H1 (cell line): ENCODE data around the gene ATP7B. TPM values are rescaled to one million over a fixed set of nuclear protein-coding genes. Genes with fewer than 3 reads are reported as not detected.

Source experiments
- CTCF ChIA-PET: fragments of 300-600 bp; sonication (Branson Sonifier 250); formaldehyde crosslinking; loops from one replicate; lab custom pipeline; 2021; ENCODE audit not compliant: partially characterized antibody; lab: Charles Lee
- POLR2A ChIA-PET: fragments of 300-600 bp; sonication (Branson Sonifier 250); formaldehyde crosslinking; loops from one replicate; lab custom pipeline; 2021; ENCODE audit warnings: inconsistent platforms; ENCODE audit not compliant: partially characterized antibody; lab: Charles Lee
- DNase-seq, 2 experiments: peaks; one replicate each; pipeline versions ENCODE4 v3.0.0 to v3.0.0-alpha.2; 2010 to 2022; ENCODE audit warnings: low spot score in 2 of 2, low read depth in 1 of 2, mixed read lengths in 1 of 2
- FAIRE-seq: peaks from 2 replicates; lab custom pipeline; 2011; peaks lifted over from hg19 to GRCh38; lab: Jason Lieb, UNC
- H2AFZ ChIP-seq: 2 replicates; pipeline ENCODE4 v1.8.1; 2012; ENCODE audit warnings: low read length, inconsistent platforms
- H2AK5ac ChIP-seq: 2 replicates; pipeline ENCODE4 v1.6.1; 2013; ENCODE audit warnings: low read depth, low read length
- H2BK120ac ChIP-seq: replicated peaks from 2 replicates; pipeline ENCODE3; 2013; ENCODE audit warnings: low read depth, low read length, inconsistent platforms
- H2BK12ac ChIP-seq: 2 replicates; pipeline ENCODE4 v1.6.1; 2013; ENCODE audit warnings: low read depth, low read length
- H2BK15ac ChIP-seq: 2 replicates; pipeline ENCODE4 v1.6.1; 2013; ENCODE audit warnings: low read length
- H2BK20ac ChIP-seq: 2 replicates; pipeline ENCODE4 v1.6.1; 2013; ENCODE audit warnings: low read length
- H2BK5ac ChIP-seq: 2 replicates; pipeline ENCODE4 v1.6.1; 2013; ENCODE audit warnings: low read depth, low read length
- H3K14ac ChIP-seq: 2 replicates; pipeline ENCODE4 v1.6.1; 2013; ENCODE audit warnings: inconsistent platforms; ENCODE audit not compliant: insufficient read length
- H3K18ac ChIP-seq: 2 replicates; pipeline ENCODE4 v1.6.1; 2013; ENCODE audit warnings: low read length; ENCODE audit errors: extremely low read depth
- H3K23ac ChIP-seq: 2 replicates; pipeline ENCODE4 v1.6.1; 2013; ENCODE audit warnings: inconsistent platforms; ENCODE audit not compliant: insufficient read length
- H3K23me2 ChIP-seq: 2 replicates; pipeline ENCODE4 v1.6.1; 2013; ENCODE audit warnings: low read depth, low read length
- H3K27ac ChIP-seq: 2 replicates; pipeline ENCODE4 v1.6.1; 2011; ENCODE audit warnings: low read depth, low read length, inconsistent platforms
- H3K27me3 ChIP-seq, 4 experiments: replicated peaks in 1 of 4; 1 replicate in 1 of 4; 2 replicates in 3 of 4; pipeline versions ENCODE4 v1.6.1 to v1.8.1; 2011 to 2013; ENCODE audit warnings: low read length in 3 of 4, mild to moderate bottlenecking in 3 of 4, inconsistent platforms in 2 of 4, mixed read lengths in 2 of 4, moderate library complexity in 1 of 4; ENCODE audit not compliant: control insufficient read depth in 3 of 4, insufficient read depth in 3 of 4; ENCODE audit errors: extremely low read depth in 1 of 4
- H3K36me3 ChIP-seq, 4 experiments: 2 replicates each; pipeline versions ENCODE4 v1.6.1 to v1.8.1; 2011 to 2013; ENCODE audit warnings: mild to moderate bottlenecking in 4 of 4, low read length in 3 of 4, moderate library complexity in 2 of 4, control low read depth in 1 of 4, inconsistent platforms in 1 of 4; ENCODE audit not compliant: insufficient read depth in 4 of 4, control insufficient read depth in 2 of 4
- H3K4ac ChIP-seq: replicated peaks from 2 replicates; pipeline ENCODE3; 2013; ENCODE audit warnings: low read length, low read depth, mixed read lengths, inconsistent platforms; ENCODE audit not compliant: insufficient read length
- H3K4me1 ChIP-seq, 4 experiments: replicated peaks in 1 of 4; 1 replicate in 1 of 4; 2 replicates in 3 of 4; pipeline versions ENCODE4 v1.6.1 to v1.8.1; 2011 to 2013; ENCODE audit warnings: low read length in 3 of 4, inconsistent platforms in 2 of 4, mixed read lengths in 1 of 4; ENCODE audit not compliant: insufficient read depth in 4 of 4, control insufficient read depth in 3 of 4
- H3K4me2 ChIP-seq, 2 experiments: 2 replicates each; pipeline versions ENCODE4 v1.6.1 to v1.8.1; 2011 to 2013; ENCODE audit warnings: low read depth in 2 of 2, low read length in 2 of 2, control low read depth in 1 of 2, inconsistent platforms in 1 of 2, mild to moderate bottlenecking in 1 of 2; ENCODE audit not compliant: insufficient read depth in 1 of 2
- H3K4me3 ChIP-seq, 4 experiments: fragments of 200-600, 300-600 bp in 1 of 4; sonication (generic), shearing (Covaris generic), sonication (Bioruptor Twin) in 1 of 4; 2 replicates each; pipeline versions ENCODE4 v1.5.1 to v1.8.1; 2011 to 2016; ENCODE audit warnings: low read length in 4 of 4, low read depth in 3 of 4, control low read depth in 2 of 4, inconsistent platforms in 2 of 4, mild to moderate bottlenecking in 2 of 4, mixed read lengths in 1 of 4, moderate library complexity in 1 of 4; ENCODE audit not compliant: insufficient read depth in 2 of 4; ENCODE audit errors: extremely low read depth in 1 of 4
- H3K56ac ChIP-seq: replicated peaks from 2 replicates; pipeline ENCODE3; 2013; ENCODE audit warnings: low read depth, mild to moderate bottlenecking, mixed read lengths, low read length, inconsistent platforms; ENCODE audit not compliant: insufficient read length
- H3K79me1 ChIP-seq: 2 replicates; pipeline ENCODE4 v1.6.1; 2013; ENCODE audit warnings: low read depth, low read length, control low read depth
- H3K79me2 ChIP-seq, 2 experiments: 2 replicates each; pipeline versions ENCODE4 v1.6.1 to v1.8.1; 2012 to 2013; ENCODE audit warnings: low read length in 2 of 2, mild to moderate bottlenecking in 2 of 2, inconsistent platforms in 1 of 2; ENCODE audit not compliant: insufficient read depth in 2 of 2, control insufficient read depth in 1 of 2
- H3K9ac ChIP-seq, 4 experiments: replicated peaks in 1 of 4; 1 replicate in 1 of 4; 2 replicates in 3 of 4; pipeline versions ENCODE4 v1.6.1 to v1.8.1; 2011 to 2013; ENCODE audit warnings: low read depth in 3 of 4, low read length in 3 of 4, control low read depth in 2 of 4, mild to moderate bottlenecking in 2 of 4, moderate library complexity in 2 of 4, inconsistent platforms in 1 of 4; ENCODE audit errors: extremely low read depth in 1 of 4
- H3K9me3 ChIP-seq, 2 experiments: 2 replicates each; pipeline versions ENCODE4 v1.6.1 to v1.8.1; 2012 to 2013; ENCODE audit warnings: mild to moderate bottlenecking in 2 of 2, moderate library complexity in 2 of 2, control low read depth in 1 of 2, inconsistent platforms in 1 of 2, low read depth in 1 of 2, low read length in 1 of 2, mixed read lengths in 1 of 2; ENCODE audit not compliant: insufficient read depth in 2 of 2
- H4K20me1 ChIP-seq, 2 experiments: replicated peaks in 1 of 2; 2 replicates each; pipeline versions ENCODE3 to v1.8.1; 2011 to 2013; ENCODE audit warnings: inconsistent platforms in 2 of 2, low read length in 2 of 2, mild to moderate bottlenecking in 1 of 2; ENCODE audit not compliant: insufficient read depth in 2 of 2, control insufficient read depth in 1 of 2
- H4K5ac ChIP-seq: 2 replicates; pipeline ENCODE4 v1.6.1; 2013; ENCODE audit warnings: low read length, low read depth, mixed read lengths, inconsistent platforms; ENCODE audit not compliant: insufficient read length
- H4K8ac ChIP-seq: 2 replicates; pipeline ENCODE4 v1.8.0; 2013; ENCODE audit warnings: mild to moderate bottlenecking, moderate library complexity, low read length, inconsistent platforms; ENCODE audit not compliant: insufficient read depth; ENCODE audit errors: extremely low read depth
- H4K91ac ChIP-seq: replicated peaks from 2 replicates; pipeline ENCODE3; 2013; ENCODE audit warnings: low read length, mixed read lengths, inconsistent platforms; ENCODE audit not compliant: insufficient read length
- BCL11A ChIP-seq, 2 experiments: IDR thresholded peaks; one replicate each; pipeline ENCODE4 v1.6.1; 2011; ENCODE audit warnings: low read depth in 2 of 2, low read length in 2 of 2, mild to moderate bottlenecking in 2 of 2
- CEBPB ChIP-seq: IDR thresholded peaks from 2 replicates; pipeline ENCODE4 v1.6.1; 2012; ENCODE audit warnings: low read depth, low read length
- CHD2 ChIP-seq: IDR thresholded peaks from 2 replicates; pipeline ENCODE4 v1.6.1; 2012; ENCODE audit warnings: low read length, improper control_type of control experiment
- EGR1 ChIP-seq: IDR thresholded peaks from 2 replicates; pipeline ENCODE4 v1.6.1; 2011; ENCODE audit warnings: low read depth, low read length, borderline replicate concordance
- EZH2 ChIP-seq: fragments of 200-600 bp; sonication (generic); IDR thresholded peaks from 2 replicates; pipeline ENCODE4 v1.7.1; 2012; ENCODE audit warnings: low read depth, mild to moderate bottlenecking, moderate library complexity, low read length, inconsistent platforms; ENCODE audit not compliant: severe bottlenecking
- FOSL1 ChIP-seq: IDR thresholded peaks from 2 replicates; pipeline ENCODE4 v1.6.1; 2011; ENCODE audit warnings: mild to moderate bottlenecking, low read depth, low read length, moderate library complexity; ENCODE audit not compliant: insufficient read depth
- GABPA ChIP-seq: IDR thresholded peaks from 2 replicates; pipeline ENCODE4 v1.6.1; 2011; ENCODE audit warnings: mild to moderate bottlenecking, low read length, moderate library complexity, borderline replicate concordance; ENCODE audit not compliant: insufficient read depth
- JUND ChIP-seq: IDR thresholded peaks from 2 replicates; pipeline ENCODE4 v1.6.1; 2011; ENCODE audit warnings: mild to moderate bottlenecking, improper control_type of control experiment, low read length
- NRF1 ChIP-seq: IDR thresholded peaks from 2 replicates; pipeline ENCODE4 v1.6.1; 2011; ENCODE audit warnings: mild to moderate bottlenecking, low read depth, low read length, improper control_type of control experiment
- POLR2A ChIP-seq, 2 experiments: IDR thresholded peaks; 1 replicate in 1 of 2; 2 replicates in 1 of 2; pipeline ENCODE4 v1.6.1; 2011; ENCODE audit warnings: low read depth in 2 of 2, low read length in 2 of 2, mild to moderate bottlenecking in 2 of 2; ENCODE audit errors: control extremely low read depth in 1 of 2
- RAD21 ChIP-seq, 2 experiments: IDR thresholded peaks in 1 of 2; conservative IDR thresholded peaks in 1 of 2; 2 replicates each; pipeline ENCODE4 v1.6.1; 2011; ENCODE audit warnings: low read depth in 2 of 2, low read length in 2 of 2, improper control_type of control experiment in 1 of 2, inconsistent platforms in 1 of 2, mild to moderate bottlenecking in 1 of 2, moderate library complexity in 1 of 2
- RXRA ChIP-seq: IDR thresholded peaks from 2 replicates; pipeline ENCODE4 v1.6.1; 2011; ENCODE audit warnings: low read depth, mild to moderate bottlenecking, low read length, moderate library complexity; ENCODE audit not compliant: insufficient read depth
- YY1 ChIP-seq: IDR thresholded peaks from 2 replicates; pipeline ENCODE4 v1.6.1; 2011; ENCODE audit warnings: low read depth, mild to moderate bottlenecking, low read length
- WGBS, 2 experiments: shearing (Covaris generic) in 1 of 2; methylation state at CpG; one replicate each; pipeline versions ENCODE4 v1.1.6 to v1.1.7; 2013 to 2015; ENCODE audit warnings: low lambda C conversion rate in 2 of 2, mixed read lengths in 2 of 2, inconsistent platforms in 1 of 2, low coverage in 1 of 2, missing lambda C conversion rate in 1 of 2; ENCODE audit not compliant: insufficient replicate concordance in 2 of 2, insufficient coverage in 1 of 2, insufficient read length in 1 of 2; ENCODE audit errors: extremely low coverage in 1 of 2, missing lambda C conversion rate in 1 of 2; 5-methylcytosine and 5-hydroxymethylcytosine counted together
- polyA plus RNA-seq, 7 experiments: library from polyadenylated mRNA; depleted of rRNA in 3 of 7; stranded (reverse) in 5 of 7; unstranded in 2 of 7; fragments of >200 nt in 5 of 7; fragments of 200-250 nt in 2 of 7; gene quantifications; 1 replicate in 5 of 7; 2 replicates in 1 of 7; 4 replicates in 1 of 7; pipeline versions ENCODE4 v1.2.1 to v1.2.3, GENCODE V29; 2011 to 2013; ENCODE audit warnings: missing spikeins in 2 of 7, mixed read lengths in 2 of 7
- total RNA-seq: library from RNA; stranded (reverse); fragmentation: NEBNext Ultra II Directional; extraction: Animal tissue kit (Norgen Biotek cat#: 25700); gene quantifications from 2 replicates; pipeline ENCODE4 v1.2.1, GENCODE V29; 2021
- TF ChIP-seq, protein P1 (sequence below): IDR thresholded peaks from 2 replicates; pipeline ENCODE4 v1.6.1; 2012; ENCODE audit warnings: inconsistent platforms

The ATP7B gene
- total and polyA plus RNA-seq, 2 of the 8 experiments (the other 6 are each of a cell fraction or from before 2014, with no cell fraction given): 4.1 to 9.2 TPM

DNA sequence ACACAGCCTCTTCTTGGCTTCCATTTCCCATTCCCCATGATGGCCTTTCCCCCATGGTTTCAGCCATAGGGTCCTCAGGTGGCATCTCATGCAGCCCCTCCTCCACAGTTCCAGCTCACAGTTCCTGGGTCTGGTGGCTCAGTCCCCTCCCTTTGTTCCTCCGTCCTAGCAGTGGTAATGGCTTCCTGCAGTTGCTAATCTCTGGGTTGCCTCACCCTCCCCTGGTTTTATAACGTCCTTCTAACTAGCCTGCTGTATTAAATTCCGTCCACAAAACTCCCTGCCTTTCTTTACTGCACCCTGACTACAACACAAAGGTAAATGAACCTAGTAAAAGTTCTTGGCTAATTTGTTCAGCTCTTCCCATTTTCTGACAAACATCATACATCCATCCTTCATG, 118.6 kb downstream of the ATP7B start:
- ChIA-PET CTCF (interaction anchor here (0.8 to 7.8 kb wide), 13 partner anchors 9 to 558 kb away, joined by 3 to 78 read pairs (median 9); partner anchors contain the start of genes NEK5 and VPS36), POLR2A (no interaction called here)
- H3K27me3 ChIP-seq: no peaks in the 10 kb centered on the region
- H3K27ac ChIP-seq: no peak overlapping the region
- no peak overlapping the region for H2BK15ac ChIP-seq
- DNase-seq (no peak), FAIRE-seq (no peak)
- no peaks in the 10 kb centered on the region for H3K79me1 ChIP-seq
- H3K56ac ChIP-seq: no peak overlapping the region
- H3K23ac ChIP-seq: no peak overlapping the region
- no peak overlapping the region for H3K4ac ChIP-seq
- H3K79me2 ChIP-seq: no peaks in the 10 kb centered on the region
- H2BK20ac ChIP-seq: no peak overlapping the region
- H4K20me1 ChIP-seq: no peaks in the 10 kb centered on the region
- H3K18ac ChIP-seq: no peak overlapping the region
- H3K4me2 ChIP-seq: no peak overlapping the region
- H3K36me3 ChIP-seq: no peaks in the 10 kb centered on the region
- H3K4me3 ChIP-seq: no peak overlapping the region; a peak in 1 of 8 replicates
- no peak overlapping the region for H3K9ac ChIP-seq
- H2AK5ac ChIP-seq: no peak overlapping the region
- H3K23me2 ChIP-seq: no peaks in the 10 kb centered on the region
- no peak overlapping the region for H4K91ac ChIP-seq
- no peak overlapping the region for H2AFZ ChIP-seq
- 79% methylated on average over 3 of the region's 3 CpGs; no CpG with 5 or more reads in 1 of the 2 experiments for WGBS, 2 experiments
- H3K9me3 ChIP-seq: no peaks in the 10 kb centered on the region
- H2BK5ac ChIP-seq: no peak overlapping the region
- no peak overlapping the region for H4K8ac ChIP-seq
- no peak overlapping the region for H2BK120ac ChIP-seq
- 0 out of 7 replicates have a peak, but pooled peaks cover 0 to 4% (median 0%) of the 10 kb centered on the region in 4 experiments for H3K4me1 ChIP-seq
- H3K14ac ChIP-seq: no peak overlapping the region
- no peak overlapping the region for H4K5ac ChIP-seq
- H2BK12ac ChIP-seq: no peak overlapping the region
- TF ChIP-seq YY1 (no peak), GABPA (no peak), EGR1 (no peak), NRF1 (no peak), JUND (no peak), CEBPB (no peak), FOSL1 (no peak), RXRA (no peak), RAD21 (IDR thresholded peaks at IDR 0.05 in 1 of 2, conservative IDR thresholded peaks at IDR 0.05 in 1 of 2; ENCODE audit: low read depth in 2 of 2, low read length in 2 of 2) (no peak), EZH2 (no peak), POLR2A (IDR thresholded peaks at IDR 0.05; ENCODE audit: control extremely low read depth in 1 of 2, low read depth in 2 of 2, low read length in 2 of 2) (no peak), BCL11A (IDR thresholded peaks at IDR 0.05; ENCODE audit: low read depth in 2 of 2, low read length in 2 of 2) (no peak), CHD2 (no peak)
- TF ChIP-seq, protein P1, sequence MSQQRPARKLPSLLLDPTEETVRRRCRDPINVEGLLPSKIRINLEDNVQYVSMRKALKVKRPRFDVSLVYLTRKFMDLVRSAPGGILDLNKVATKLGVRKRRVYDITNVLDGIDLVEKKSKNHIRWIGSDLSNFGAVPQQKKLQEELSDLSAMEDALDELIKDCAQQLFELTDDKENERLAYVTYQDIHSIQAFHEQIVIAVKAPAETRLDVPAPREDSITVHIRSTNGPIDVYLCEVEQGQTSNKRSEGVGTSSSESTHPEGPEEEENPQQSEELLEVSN: no peak
